ENCODE results near the gene ASTL. TPM values are rescaled to one million over a fixed set of nuclear protein-coding genes. Genes with fewer than 3 reads are reported as not detected.

Gene ASTL
- total and polyA plus RNA-seq, 9 of the 15 experiments (the other 6 are each of a cell fraction or from before 2014, with no cell fraction given), result not detected

GRCh38 chr2:96116879-96117533 lies 21.3 kb downstream of the ASTL start:
- in situ Hi-C loops (cut with MboI) (no loop called here), intact Hi-C loops (cut with micrococcal nuclease) (no loop called here)
- no peaks in the 10 kb centered on the region for H3K9me3 ChIP-seq (replicated peaks; ENCODE audit: control insufficient read depth, insufficient read depth, low read depth, low read length)
- peak overlapping the region; percentile 46 for H3K4me3 ChIP-seq
- H3K36me3 ChIP-seq (ENCODE audit: control insufficient read depth, insufficient read depth, low read length), result no peaks in the 10 kb centered on the region
- ChIA-PET CTCF (ENCODE audit: low intra/inter-chr PET ratio) (interaction anchor here (0.6 to 2.6 kb wide), 5 partner anchors 9 to 995 kb away, joined by 3 to 39 read pairs (median 5); no protein-coding TSS in a partner anchor), POLR2A (interaction anchor here (0.6 to 0.9 kb wide), 3 partner anchors 9 to 41 kb away, joined by 3 to 5 read pairs (median 4); no protein-coding TSS in a partner anchor)
- H3K79me2 ChIP-seq (ENCODE audit: control insufficient read depth, insufficient read depth, low read length), result no peaks in the 10 kb centered on the region
- peak; percentile 70 to 93 (median 92) for DNase-seq (ENCODE audit: extremely low read depth in 1 of 4, low spot score in 3 of 4)
- BruUV-seq (replicated peaks), result no TSS peak
- H3K27me3 ChIP-seq (ENCODE audit: control insufficient read depth in 2 of 2, insufficient read depth in 2 of 2, low read length in 2 of 2), result peaks cover 14 to 84% of the 10 kb centered on the region in 2 experiments; a peak in 4 of 5 replicates
- H2AFZ ChIP-seq (ENCODE audit: low read depth, low read length), result peak overlapping the region; percentile 94
- H3K9me1 ChIP-seq (ENCODE audit: control insufficient read depth, insufficient read depth, low read length), result no peaks in the 10 kb centered on the region
- peaks cover 3 to 48% of the 10 kb centered on the region in 2 experiments; a peak in 4 of 5 replicates for H3K4me1 ChIP-seq (replicated peaks in 1 of 2; ENCODE audit: control insufficient read depth in 2 of 2, insufficient read depth in 2 of 2, low read length in 2 of 2)
- FAIRE-seq, result no peak
- H3K27ac ChIP-seq (ENCODE audit: extremely low read depth, low read depth, low read length), result no peak overlapping the region
- WGBS (ENCODE audit: insufficient coverage, low coverage, missing lambda C conversion rate), result 1% methylated on average over 42 of the region's 62 CpGs
- H3K4me2 ChIP-seq (ENCODE audit: insufficient read depth, low read length), result peak overlapping the region; percentile 85
- H3K9ac ChIP-seq (ENCODE audit: insufficient read depth in 1 of 2, low read depth in 2 of 2, low read length in 2 of 2), result peak overlapping the region in 1 of 2 experiments; percentile 81; a peak in 2 of 4 replicates
- ATAC-seq, result peak; percentile 94
- H4K20me1 ChIP-seq (replicated peaks; ENCODE audit: control insufficient read depth, insufficient read depth, low read length), result peaks cover 10% of the 10 kb centered on the region
- TF ChIP-seq CTCF (IDR thresholded peaks at IDR 0.05 in 2 of 3, conservative IDR thresholded peaks at IDR 0.05 in 1 of 3; ENCODE audit: insufficient read depth in 2 of 3, low read depth in 1 of 3, low read length in 3 of 3) (peak; percentile 66 to 93 (median 79)), CTBP1 (IDR thresholded peaks at IDR 0.05; ENCODE audit: borderline replicate concordance) (peak; percentile 78), RB1 (IDR thresholded peaks at IDR 0.05; ENCODE audit: low read depth) (peak; percentile 87), E2F6 (IDR thresholded peaks at IDR 0.05; ENCODE audit: borderline replicate concordance in 1 of 2, extremely low read depth in 1 of 2, insufficient read depth in 1 of 2, insufficient read length in 1 of 2, low read depth in 1 of 2, low read length in 1 of 2, poor library complexity in 1 of 2, severe bottlenecking in 1 of 2) (peak in 1 of 2 experiments; percentile 68), ZNF584 (CRISPR knock-in tag; IDR thresholded peaks at IDR 0.05; ENCODE audit: low read depth) (no peak), NFYB (IDR thresholded peaks at IDR 0.05; ENCODE audit: extremely low read depth, insufficient read length) (no peak), ZNF24 (IDR thresholded peaks at IDR 0.05) (0 out of 2 replicates have a peak, but pooled peaks have one; percentile 21), SMARCA5 (IDR thresholded peaks at IDR 0.05) (no peak), ZBTB11 (CRISPR knock-in tag; IDR thresholded peaks at IDR 0.05) (peak; percentile 63 to 83 (median 68); a peak in 4 of 6 replicates), YY1 (IDR thresholded peaks at IDR 0.05; ENCODE audit: borderline replicate concordance in 1 of 3, control insufficient read depth in 1 of 3, extremely low read depth in 1 of 3, insufficient read depth in 3 of 3, insufficient read length in 1 of 3, insufficient replicate concordance in 2 of 3, low read depth in 1 of 3, low read length in 2 of 3) (peak in 2 of 3 experiments; percentile 28 to 32), ZNF263 (CRISPR knock-in tag; IDR thresholded peaks at IDR 0.05; ENCODE audit: borderline replicate concordance) (no peak), SMC3 (conservative IDR thresholded peaks at IDR 0.05; ENCODE audit: insufficient read depth, low read depth, low read length) (peak; percentile 88)
